Renal pelvis (tissue), 4 donors: ENCODE data around the gene LEUTX. TPM values are rescaled to one million over a fixed set of nuclear protein-coding genes. Genes with fewer than 3 reads are reported as not detected.

Experiments used
- DNase-seq: peaks from one replicate; pipeline ENCODE4 v3.0.0-alpha.2; 2013
- polyA plus RNA-seq, 3 donors: library from polyadenylated mRNA; unstranded; fragments of 120-200 nt; gene quantifications; one replicate each; pipeline ENCODE4 v1.2.1, GENCODE V29; 2013; ENCODE audit not compliant: insufficient read length in 3 of 3

LEUTX gene
- polyA plus RNA-seq, 3 donors = not detected

GRCh38 chr19:39823686-39824085, 45.0 kb downstream of the LEUTX start:
- no peak for DNase-seq

- DNase-seq = peak; percentile 94
Measured at GRCh38 chr19:39824143-39825092, 45.8 kb downstream of the LEUTX start.

- no peak for DNase-seq
Measured at GRCh38 chr19:39825093-39825463, 46.4 kb downstream of the LEUTX start.

DNA sequence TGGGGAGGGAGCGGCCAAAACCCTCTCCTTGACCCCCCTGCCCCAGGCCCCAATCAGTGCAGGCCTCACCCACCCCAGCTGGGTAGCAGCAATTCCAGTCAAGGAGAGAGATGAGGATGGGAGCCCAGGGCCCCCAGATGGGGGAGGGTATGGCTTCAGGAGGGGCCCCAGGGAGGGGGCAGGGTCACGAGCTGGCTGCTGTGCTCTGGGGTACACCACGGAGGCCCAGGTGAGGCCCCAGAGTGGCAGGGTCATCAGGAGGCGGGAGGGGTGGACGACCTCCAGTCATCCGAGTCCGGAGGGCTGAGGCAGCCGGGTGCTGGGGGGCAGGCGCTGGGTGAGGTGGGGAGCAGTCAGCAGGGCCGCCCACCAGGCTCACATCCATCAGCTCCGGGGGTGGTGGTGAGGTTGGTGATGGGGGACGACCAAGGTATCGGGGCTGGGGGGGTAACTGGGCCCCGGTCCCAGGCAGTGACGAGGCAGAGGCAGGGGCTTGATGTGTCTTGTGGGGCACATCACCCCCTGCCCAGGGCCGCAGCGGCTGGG, 47.0 kb downstream of the LEUTX start:
- no peak for DNase-seq

GRCh38 chr19:39826311-39826945, 47.8 kb downstream of the LEUTX start:
- no peak for DNase-seq

DNA sequence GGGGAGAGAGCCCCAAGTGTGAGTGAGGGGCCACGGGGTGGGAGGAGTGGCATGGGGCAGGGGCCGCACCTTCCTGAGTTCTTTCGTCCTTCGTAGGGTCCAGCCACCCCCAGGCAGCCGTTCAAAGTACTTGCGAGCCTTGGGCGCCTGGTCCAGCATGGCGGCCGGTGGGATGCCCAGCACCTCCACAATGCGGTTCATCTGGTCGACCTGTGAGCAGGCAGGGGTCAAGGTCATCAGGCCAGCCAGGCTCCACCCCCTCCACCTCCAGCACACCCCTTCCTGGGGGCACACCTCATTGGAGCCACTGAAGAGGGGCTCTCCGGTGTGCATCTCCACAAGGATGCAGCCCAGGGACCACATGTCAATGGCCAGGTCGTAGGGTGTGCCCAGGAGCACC, 48.6 kb downstream of the LEUTX start:
- no peak for DNase-seq

DNA sequence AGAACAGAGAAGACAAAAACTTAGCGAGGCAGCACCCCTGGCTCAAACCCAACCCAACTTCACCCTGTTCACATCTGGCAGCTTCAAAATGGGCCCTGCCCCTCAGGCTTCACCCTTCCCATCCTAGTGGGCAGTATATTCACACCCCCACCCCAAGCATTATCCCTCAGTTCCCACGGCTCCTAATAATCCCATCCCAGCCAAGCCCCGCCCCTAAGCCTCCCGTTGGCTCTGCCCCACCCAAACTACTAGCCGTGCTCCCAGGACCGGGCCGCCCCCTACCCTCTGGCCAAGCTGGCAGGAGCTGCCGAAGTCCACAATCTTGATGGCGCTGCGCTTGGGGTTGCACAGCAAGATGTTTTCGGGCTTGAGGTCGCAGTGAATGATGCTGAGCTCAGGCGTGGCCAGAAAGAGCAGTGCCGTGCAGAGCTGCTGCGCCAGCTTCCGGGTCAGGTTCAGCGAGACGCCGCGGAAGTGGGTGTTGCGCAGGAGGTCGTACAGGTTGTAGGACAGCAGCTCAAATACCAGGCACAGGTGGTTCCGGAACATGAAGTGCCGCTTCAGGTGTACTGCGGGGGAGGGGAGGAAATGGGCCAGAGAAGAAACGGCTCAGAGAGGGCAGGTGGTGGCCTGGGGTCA, 49.5 kb downstream of the LEUTX start:
- DNase-seq = no peak

DNA sequence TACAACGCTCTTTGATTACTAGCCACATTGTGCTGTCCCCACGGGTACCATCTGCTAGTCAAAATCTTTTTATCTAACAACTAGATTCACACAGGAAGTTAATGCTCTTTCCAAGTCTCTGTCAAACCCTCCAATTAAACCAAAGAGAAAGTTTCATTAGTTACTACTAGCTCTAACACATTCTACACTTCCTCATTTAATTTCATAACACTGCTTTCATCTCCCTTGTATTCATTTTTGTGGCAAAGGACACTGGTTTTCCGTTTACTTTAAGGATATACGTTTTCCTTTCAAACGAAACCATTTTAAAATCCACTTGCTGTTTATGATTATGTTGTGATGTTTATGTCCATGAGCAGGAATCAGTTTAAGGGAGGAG, 50.0 kb downstream of the LEUTX start:
- no peak for DNase-seq

GRCh38 chr19:39829702-39830275, 51.1 kb downstream of the LEUTX start:
- DNase-seq = no peak

DNA sequence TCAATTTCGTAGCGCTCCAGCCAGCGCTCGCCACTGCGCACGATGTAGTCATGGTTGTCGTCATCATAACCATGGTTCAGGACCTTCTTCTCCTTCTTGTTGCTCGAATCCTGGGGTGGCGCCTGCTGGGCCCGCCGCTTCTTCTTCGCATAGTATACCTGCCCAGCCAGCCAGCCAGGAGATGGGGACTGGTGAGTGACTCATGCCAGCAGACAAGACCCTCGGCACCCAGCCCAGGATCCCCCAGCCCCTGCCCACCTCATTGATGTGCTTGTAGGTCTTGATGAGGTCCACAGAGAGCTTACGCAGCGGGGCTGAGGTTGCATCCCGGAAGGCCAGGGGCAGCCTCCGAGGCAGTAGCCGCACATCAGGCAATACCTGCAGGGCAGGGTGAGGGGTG, 51.8 kb downstream of the LEUTX start:
- no peak for DNase-seq

- DNase-seq = no peak
Measured at GRCh38 chr19:39830847-39831246, 52.2 kb downstream of the LEUTX start.

DNA sequence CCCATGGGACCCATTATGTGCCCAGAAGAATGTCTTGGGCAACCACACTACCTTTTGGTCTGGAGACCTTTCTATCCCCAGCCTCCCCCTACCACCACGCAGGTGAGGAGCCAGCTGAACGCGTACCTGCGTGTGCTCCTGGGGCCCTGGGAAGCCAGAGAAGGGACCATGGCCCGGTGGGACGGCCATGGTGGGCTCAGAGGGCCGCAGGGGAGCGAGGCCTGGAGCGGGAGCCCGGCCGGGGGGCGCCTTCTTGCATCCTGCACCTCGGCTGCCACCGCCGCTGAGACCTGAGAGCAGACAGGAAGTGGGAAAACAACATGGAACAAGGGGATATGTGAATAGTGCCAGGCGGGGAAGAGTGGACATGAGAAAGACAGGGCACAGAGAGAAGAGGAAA, 53.0 kb downstream of the LEUTX start:
- no peak for DNase-seq

DNA sequence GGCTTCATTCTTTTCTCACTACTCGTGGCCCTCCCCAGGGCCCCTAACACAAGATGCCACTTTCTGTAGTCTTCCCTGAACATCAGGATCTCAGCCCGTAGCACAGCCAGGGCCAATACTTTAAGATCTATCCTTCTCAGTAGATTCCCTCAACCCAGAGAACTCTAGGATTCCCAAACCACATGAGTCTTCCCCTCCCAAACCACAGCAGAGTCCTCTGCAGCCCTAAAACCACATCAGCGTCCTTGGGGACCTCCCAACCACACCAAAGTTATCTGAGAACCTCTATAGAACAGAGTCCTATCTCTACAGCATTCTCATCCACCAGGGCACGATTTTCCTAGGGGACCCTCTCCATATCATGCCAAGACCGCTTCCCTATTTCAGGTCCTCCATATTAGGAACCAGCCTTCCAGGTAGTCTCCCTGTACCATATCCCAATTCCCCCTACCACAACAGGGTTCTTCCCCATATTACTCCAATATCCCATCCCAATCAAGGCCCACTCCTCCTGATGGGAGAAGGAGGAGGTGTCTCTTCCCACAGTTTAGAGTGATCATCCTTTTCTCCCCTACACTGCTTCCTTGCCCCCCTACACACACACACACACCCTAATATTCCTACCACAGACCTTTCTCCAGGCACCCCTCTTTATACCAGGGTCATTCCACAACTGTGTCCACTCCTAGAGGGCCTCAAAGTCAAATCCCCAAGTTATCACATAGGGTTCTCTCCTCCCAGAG, 53.9 kb downstream of the LEUTX start:
- no peak for DNase-seq

GRCh38 chr19:39833160-39833463, 54.5 kb downstream of the LEUTX start:
- no peak for DNase-seq

DNA sequence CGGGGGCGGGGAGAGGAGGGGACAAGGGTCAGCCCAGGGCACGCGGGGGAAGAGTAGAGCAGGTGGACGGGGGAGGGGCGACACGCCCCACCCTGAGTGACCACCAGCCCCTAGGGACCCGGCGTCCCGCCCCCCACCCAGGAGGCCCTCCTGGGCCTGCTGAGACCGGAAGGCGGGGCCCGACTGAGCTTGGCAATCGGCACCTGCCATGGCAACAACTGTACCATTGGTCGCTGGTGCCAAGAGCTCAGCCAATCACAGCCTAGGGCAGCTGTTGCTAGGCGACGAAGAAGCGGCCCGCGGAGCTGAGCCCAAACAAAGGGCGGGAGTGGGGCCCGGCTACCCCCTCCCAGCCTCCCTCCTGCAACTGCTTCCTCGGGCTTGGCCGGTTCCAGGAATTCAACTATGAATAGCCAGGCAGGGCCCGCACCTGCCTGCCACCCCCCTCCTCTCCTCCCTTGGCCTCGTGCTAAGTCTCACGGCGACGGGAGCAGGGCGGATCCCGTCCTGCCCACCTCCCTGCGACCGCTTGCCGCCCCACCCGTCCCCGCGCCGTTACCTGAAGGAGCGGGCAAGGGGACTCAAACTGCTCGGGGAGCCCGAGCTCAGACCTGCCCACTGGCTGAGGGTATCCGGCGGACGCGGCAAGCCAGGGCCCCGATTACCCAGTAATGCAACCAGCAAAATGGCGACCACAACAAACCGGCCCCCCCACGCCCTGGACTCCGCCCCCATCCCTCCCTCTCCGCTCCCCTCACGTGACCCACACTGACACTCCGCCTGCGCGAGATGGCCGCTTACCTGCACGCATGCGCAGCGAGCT, 55.0 kb downstream of the LEUTX start, which contains the start of gene DYRK1B:
TSS of gene DYRK1B (minus strand) at position 699 of the 823 bp plus-strand sequence. CDS start 2,295 bp downstream, outside the sequence.
- peak; percentile 97 for DNase-seq

DNA sequence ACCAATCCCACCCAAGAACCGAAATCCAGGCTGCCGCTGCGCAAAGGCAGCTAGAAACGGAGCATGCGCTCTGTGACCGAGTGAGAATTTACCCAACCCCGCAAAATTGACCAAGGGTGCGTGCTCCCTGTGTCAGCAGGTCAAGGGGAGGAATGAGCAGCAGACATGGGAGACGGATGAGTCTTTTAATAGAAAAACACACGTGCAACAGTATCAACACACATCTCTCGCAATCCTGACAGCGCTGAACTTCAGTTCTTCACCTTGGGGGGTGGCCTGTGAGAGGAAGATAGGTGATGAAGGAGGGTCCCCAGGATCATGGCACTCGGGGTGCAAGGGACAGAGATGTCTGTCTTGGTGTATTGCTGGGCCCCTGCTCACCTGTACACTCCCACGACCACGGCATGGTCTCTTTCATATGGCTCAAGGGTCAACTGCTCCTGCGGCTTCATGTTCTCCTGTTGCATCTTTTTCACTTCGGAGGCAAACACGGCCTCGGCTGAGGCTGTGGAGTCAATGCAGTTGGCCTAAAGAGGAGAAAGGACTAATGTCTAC, 55.7 kb downstream of the LEUTX start:
- no peak for DNase-seq
